Measurements from ENCODE around the gene NFIA.

NFIA gene

DNA sequence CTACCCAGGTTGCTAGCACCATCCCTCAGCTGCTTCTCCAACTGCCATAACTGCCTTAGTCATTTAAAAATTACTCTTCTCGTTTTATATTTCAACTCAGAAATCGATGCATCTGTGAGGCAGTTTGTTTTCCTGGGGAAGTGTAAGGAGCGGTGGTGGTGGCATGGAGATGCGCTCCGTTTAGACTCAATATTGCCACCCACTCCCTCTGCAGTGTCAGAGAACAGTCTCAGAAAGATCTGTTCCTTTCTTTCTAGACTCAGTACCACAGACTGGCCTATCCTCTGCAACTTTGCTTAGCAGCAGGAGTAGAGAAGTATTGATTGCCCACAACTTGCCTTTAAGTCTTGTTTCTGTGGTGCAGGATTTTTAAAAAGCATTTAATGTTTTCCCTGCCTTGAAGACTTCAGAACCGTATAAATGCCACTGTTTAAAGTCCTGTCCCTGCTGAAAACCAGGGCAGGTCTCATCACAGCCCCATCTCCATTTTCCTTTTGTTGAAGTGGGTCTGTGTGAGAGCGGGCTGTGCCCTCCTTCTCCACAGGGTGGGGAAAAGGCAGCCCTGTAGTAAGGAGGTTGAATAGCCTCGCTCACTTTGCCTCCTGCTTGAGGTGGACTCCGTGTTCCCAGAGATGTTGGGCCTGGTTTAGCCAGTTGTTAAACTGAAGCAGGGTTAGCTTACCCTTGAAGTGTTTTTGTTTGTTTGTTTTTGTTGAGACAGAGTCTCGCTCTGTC is 105.2 kb downstream of the NFIA start:
- Histone ChIP-seq H3K27me3 (ENCODE audit: insufficient read depth, low read depth) (no peaks in the 10 kb centered on the region), H3K4me1 (ENCODE audit: low read depth, poor library complexity, severe bottlenecking) (no peaks in the 10 kb centered on the region), H3K27ac (no peak overlapping the region), H3K79me2 (ENCODE audit: insufficient read depth, low read depth) (no peaks in the 10 kb centered on the region), H3K4me3 (IDR thresholded peaks at IDR 0.05; ENCODE audit: insufficient read depth, low read depth, low read length) (no peak overlapping the region), H3K36me3 (ENCODE audit: insufficient read depth) (no peaks in the 10 kb centered on the region), H3K4me2 (no peak overlapping the region), H4K20me1 (ENCODE audit: insufficient read depth) (no peaks in the 10 kb centered on the region), H2AFZ (ENCODE audit: low read depth) (no peak overlapping the region), H3K9ac (no peak overlapping the region)
- TF ChIP-seq CTCF (conservative IDR thresholded peaks at IDR 0.05; ENCODE audit: low read depth, low read length), result no peak

DNA sequence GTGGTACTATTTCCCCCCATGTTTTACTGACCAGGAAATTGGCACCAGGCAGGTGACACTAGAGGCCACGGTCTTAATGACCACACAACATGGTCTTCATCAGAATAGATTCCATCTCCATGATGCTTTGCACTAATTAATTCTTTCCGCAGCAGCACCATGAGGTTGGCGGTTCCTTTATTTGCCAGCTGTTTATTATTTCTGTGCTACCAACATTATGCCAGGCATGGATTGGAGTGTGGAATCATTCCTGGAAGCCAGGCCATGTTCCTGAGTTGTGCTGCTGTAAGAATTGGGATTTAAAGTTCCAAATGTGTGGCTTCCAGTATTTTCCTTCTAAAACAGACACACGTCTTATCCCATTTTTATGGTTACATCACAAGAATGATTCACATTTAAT is 107.8 kb downstream of the NFIA start:
- no peaks in the 10 kb centered on the region for H3K79me2 ChIP-seq (ENCODE audit: insufficient read depth, low read depth)
- no peak overlapping the region for H2AFZ ChIP-seq (ENCODE audit: low read depth)
- no peaks in the 10 kb centered on the region for H3K36me3 ChIP-seq (ENCODE audit: insufficient read depth)
- no peak overlapping the region for H3K4me3 ChIP-seq (IDR thresholded peaks at IDR 0.05; ENCODE audit: insufficient read depth, low read depth, low read length)
- H4K20me1 ChIP-seq (ENCODE audit: insufficient read depth), result no peaks in the 10 kb centered on the region
- H3K9ac ChIP-seq, result no peak overlapping the region
- H3K27ac ChIP-seq, result no peak overlapping the region
- no peak for TF ChIP-seq CTCF (conservative IDR thresholded peaks at IDR 0.05; ENCODE audit: low read depth, low read length)
- H3K4me2 ChIP-seq, result no peak overlapping the region
- no peaks in the 10 kb centered on the region for H3K27me3 ChIP-seq (ENCODE audit: insufficient read depth, low read depth)
- H3K4me1 ChIP-seq (ENCODE audit: low read depth, poor library complexity, severe bottlenecking), result no peaks in the 10 kb centered on the region

DNA sequence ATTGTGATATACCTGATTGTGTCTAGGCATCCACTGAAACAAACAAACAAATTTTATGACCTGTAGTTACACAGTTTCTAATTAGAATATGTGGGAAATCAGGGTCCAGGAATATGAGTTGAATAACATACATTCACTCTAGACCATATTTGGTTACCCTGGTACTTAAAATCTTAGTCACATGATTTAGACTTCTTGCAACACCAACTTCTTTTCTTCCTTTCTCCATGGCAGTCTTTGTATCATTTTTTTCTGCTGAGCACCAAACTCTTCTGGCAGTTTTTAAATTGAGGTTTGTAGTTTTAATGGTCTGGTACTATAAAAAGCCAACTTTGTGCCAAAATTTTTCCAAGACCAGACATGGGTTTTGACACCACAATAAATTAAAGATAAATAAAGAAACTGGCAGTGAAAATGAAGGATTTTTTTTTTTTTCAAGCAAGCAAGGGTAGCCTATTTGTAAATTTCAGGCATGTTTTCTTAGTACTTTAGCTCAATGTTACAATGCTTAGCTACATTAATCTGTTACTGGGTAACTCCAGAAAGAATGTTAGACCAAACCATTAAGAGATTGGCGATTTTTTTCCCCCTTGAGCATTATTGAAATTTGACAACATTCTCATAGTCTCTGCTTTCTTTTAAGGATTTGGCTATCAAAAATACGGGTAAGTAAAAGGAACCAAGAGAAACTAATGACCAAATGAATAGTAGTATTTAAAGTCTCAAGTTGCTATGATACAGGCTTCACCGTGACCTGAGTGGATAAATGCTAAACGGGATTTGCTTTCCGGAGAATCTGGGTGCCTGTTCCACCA is 108.5 kb downstream of the NFIA start:
- H4K20me1 ChIP-seq (ENCODE audit: insufficient read depth), result no peaks in the 10 kb centered on the region
- no peak overlapping the region for H3K27ac ChIP-seq
- no peaks in the 10 kb centered on the region for H3K4me1 ChIP-seq (ENCODE audit: low read depth, poor library complexity, severe bottlenecking)
- no peak overlapping the region for H3K4me2 ChIP-seq
- no peak for TF ChIP-seq CTCF (conservative IDR thresholded peaks at IDR 0.05; ENCODE audit: low read depth, low read length)
- H3K9ac ChIP-seq, result no peak overlapping the region
- H2AFZ ChIP-seq (ENCODE audit: low read depth), result no peak overlapping the region
- no peak overlapping the region for H3K4me3 ChIP-seq (IDR thresholded peaks at IDR 0.05; ENCODE audit: insufficient read depth, low read depth, low read length)
- H3K27me3 ChIP-seq (ENCODE audit: insufficient read depth, low read depth), result no peaks in the 10 kb centered on the region
- no peaks in the 10 kb centered on the region for H3K36me3 ChIP-seq (ENCODE audit: insufficient read depth)
- H3K79me2 ChIP-seq (ENCODE audit: insufficient read depth, low read depth), result no peaks in the 10 kb centered on the region

DNA sequence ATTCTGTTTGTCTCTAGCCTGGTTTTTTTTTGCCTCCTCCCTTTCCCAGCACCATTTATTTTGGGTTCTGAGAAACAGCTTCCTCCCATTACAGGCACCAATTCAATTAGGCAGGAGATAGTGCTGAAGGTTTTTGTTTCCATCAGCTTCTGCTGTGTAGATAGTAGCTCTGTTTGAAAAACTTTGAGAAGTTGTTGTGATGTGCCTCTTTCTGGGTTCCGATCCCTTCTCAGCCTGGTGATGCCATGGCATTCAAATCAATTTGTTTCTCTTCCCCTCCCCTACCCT is 109.0 kb downstream of the NFIA start:
- no peak overlapping the region for H2AFZ ChIP-seq (ENCODE audit: low read depth)
- no peaks in the 10 kb centered on the region for H3K4me1 ChIP-seq (ENCODE audit: low read depth, poor library complexity, severe bottlenecking)
- H3K79me2 ChIP-seq (ENCODE audit: insufficient read depth, low read depth), result no peaks in the 10 kb centered on the region
- H3K9ac ChIP-seq, result no peak overlapping the region
- H3K36me3 ChIP-seq (ENCODE audit: insufficient read depth), result no peaks in the 10 kb centered on the region
- H3K4me2 ChIP-seq, result no peak overlapping the region
- no peak overlapping the region for H3K27ac ChIP-seq
- no peak overlapping the region for H3K4me3 ChIP-seq (IDR thresholded peaks at IDR 0.05; ENCODE audit: insufficient read depth, low read depth, low read length)
- no peaks in the 10 kb centered on the region for H3K27me3 ChIP-seq (ENCODE audit: insufficient read depth, low read depth)
- H4K20me1 ChIP-seq (ENCODE audit: insufficient read depth), result no peaks in the 10 kb centered on the region
- TF ChIP-seq CTCF (conservative IDR thresholded peaks at IDR 0.05; ENCODE audit: low read depth, low read length), result no peak
